OCI-LY3 (cell line): ENCODE measurements around the gene CRYBG1.
A peak's percentile ranks its signal among the peaks of the same experiment; 100 is the strongest.

Experiments used
- H2AFZ ChIP-seq: fragments of 200-600, 300-600 bp; shearing (Covaris generic); 2 replicates; pipeline ENCODE4 v1.6.0; 2014; ENCODE audit warnings: antibody characterized with exemption, low read depth, low read length
- H3K27ac ChIP-seq: fragments of 200-600, 300-600 bp; sonication (generic); 2 replicates; pipeline ENCODE4 v1.5.1; 2014; ENCODE audit warnings: mild to moderate bottlenecking, low read length, moderate library complexity, mixed read lengths
- H3K27me3 ChIP-seq: fragments of 200-600, 300-600 bp; sonication (generic); 2 replicates; pipeline ENCODE4 v1.6.1; 2014; ENCODE audit warnings: low read depth, low read length, mixed read lengths
- H3K36me3 ChIP-seq: fragments of 200-600, 300-600 bp; sonication (generic); replicated peaks from 2 replicates; pipeline ENCODE3; 2014; ENCODE audit warnings: low read depth, low read length, mixed read lengths
- H3K4me1 ChIP-seq: fragments of 300-600, 200-600 bp; sonication (generic); 2 replicates; pipeline ENCODE4 v1.6.1; 2014; ENCODE audit warnings: low read length, mixed read lengths
- H3K4me2 ChIP-seq: fragments of 200-600, 300-600 bp; sonication (generic); 2 replicates; pipeline ENCODE4 v1.6.1; 2014; ENCODE audit warnings: low read length, mixed read lengths
- H3K4me3 ChIP-seq: fragments of 300-600, 200-600 bp; sonication (generic); 2 replicates; pipeline ENCODE4 v1.5.1; 2014; ENCODE audit warnings: antibody characterized with exemption, mild to moderate bottlenecking, low read length, moderate library complexity
- H3K79me2 ChIP-seq: fragments of 300-600, 200-600 bp; shearing (Covaris generic); 2 replicates; pipeline ENCODE4 v1.6.1; 2014; ENCODE audit warnings: mild to moderate bottlenecking, low read length, mixed read lengths
- H3K9ac ChIP-seq: fragments of 300-600, 200-600 bp; shearing (Covaris generic); 2 replicates; pipeline ENCODE4 v1.6.0; 2014; ENCODE audit warnings: mild to moderate bottlenecking, low read length, moderate library complexity
- H3K9me3 ChIP-seq: fragments of 200-600, 300-600 bp; shearing (Covaris generic); 2 replicates; pipeline ENCODE4 v1.6.1; 2014; ENCODE audit warnings: low read length, mixed read lengths; ENCODE audit not compliant: insufficient read depth
- H4K20me1 ChIP-seq: fragments of 200-600, 300-600 bp; sonication (generic); 2 replicates; pipeline ENCODE4 v1.6.1; 2016; ENCODE audit warnings: low read length, mixed read lengths; ENCODE audit not compliant: insufficient read depth
- EZH2phosphoT487 ChIP-seq: fragments of 200-600 bp; shearing (Covaris generic); IDR thresholded peaks from 2 replicates; pipeline ENCODE4 v1.6.1; 2018; ENCODE audit warnings: antibody characterized with exemption, mixed run types, low read depth
- TF ChIP-seq, protein P1 (sequence below): fragments of 200-600, 300-600 bp; sonication (generic); IDR thresholded peaks from 2 replicates; pipeline ENCODE4 v1.5.1; 2014; ENCODE audit warnings: antibody characterized with exemption, low read length, low read depth

The CRYBG1 gene

DNA sequence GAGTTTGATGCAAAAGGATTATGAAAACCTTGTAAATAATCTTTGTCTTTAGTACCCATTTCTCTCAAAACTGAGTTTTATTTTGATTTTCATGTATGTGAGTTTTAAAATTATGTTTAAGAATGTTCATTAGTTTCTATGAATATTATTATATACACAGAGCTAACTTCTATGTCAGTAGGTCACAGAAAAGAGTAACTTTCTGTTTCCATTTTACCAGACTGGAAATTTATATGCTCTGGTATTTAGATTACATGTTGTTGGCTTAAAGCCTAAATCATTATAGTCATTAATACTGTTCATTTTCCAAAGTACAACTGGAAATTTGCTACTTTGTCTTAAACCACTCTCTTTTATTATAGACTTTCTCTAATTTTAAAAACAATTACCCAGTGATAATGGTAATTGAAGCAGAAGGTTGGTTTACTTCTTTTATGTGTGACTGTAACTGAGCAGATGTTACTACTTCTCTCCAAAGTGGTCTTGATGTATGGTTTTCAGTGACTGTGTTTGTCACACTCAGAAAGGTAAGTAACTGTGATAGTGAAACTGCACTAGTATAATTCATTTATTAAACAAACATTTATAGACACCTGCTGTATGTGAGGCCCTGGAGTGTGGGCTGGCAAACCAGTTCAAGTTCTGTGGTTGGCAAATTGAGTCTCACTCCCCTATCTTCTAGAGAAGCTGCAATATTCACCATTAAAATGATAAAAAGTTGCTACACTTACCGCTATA lies 13.2 kb downstream of the CRYBG1 start:
- Histone ChIP-seq H3K4me3 (no peak overlapping the region), H3K4me2 (no peak overlapping the region), H2AFZ (no peak overlapping the region), H3K9me3 (no peaks in the 10 kb centered on the region), H3K79me2 (no peaks in the 10 kb centered on the region), H3K27me3 (peaks cover 5% of the 10 kb centered on the region; the same call in 1 of the 2 replicates), H3K36me3 (no peaks in the 10 kb centered on the region), H4K20me1 (no peaks in the 10 kb centered on the region), H3K27ac (no peak overlapping the region), H3K9ac (no peak overlapping the region), H3K4me1 (peaks cover 35% of the 10 kb centered on the region)
- TF ChIP-seq EZH2phosphoT487 = no peak

DNA sequence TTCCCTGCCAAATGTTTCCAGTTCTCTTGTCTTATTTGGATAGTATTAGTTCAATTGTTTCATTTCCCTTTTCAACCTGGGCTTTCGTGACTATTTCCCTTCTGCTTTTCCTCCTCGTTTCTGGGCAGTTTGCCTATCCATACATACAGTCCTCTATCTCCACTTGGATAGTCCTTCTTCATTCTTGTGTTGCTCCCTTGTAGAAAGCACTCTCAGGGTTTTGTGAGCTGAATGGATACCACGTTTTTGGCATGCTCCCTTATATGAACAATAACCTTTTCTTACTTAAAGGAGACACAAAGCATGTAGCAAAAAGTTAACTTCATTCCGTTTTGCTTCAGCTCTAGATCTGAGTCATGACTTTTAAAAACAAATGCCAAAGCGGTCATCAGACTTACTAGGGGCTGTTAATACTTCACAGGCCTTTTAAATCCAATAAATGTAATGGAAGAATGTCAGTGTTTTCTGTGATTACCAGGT lies 16.6 kb downstream of the CRYBG1 start:
- Histone ChIP-seq H3K4me2 (peak overlapping the region; percentile 61), H3K9me3 (no peaks in the 10 kb centered on the region), H2AFZ (no peak overlapping the region), H3K9ac (no peak overlapping the region), H4K20me1 (no peaks in the 10 kb centered on the region), H3K27ac (no peak overlapping the region), H3K4me3 (peak overlapping the region; percentile 25; the same call in 1 of the 2 replicates), H3K36me3 (no peaks in the 10 kb centered on the region), H3K79me2 (no peaks in the 10 kb centered on the region), H3K27me3 (no peaks in the 10 kb centered on the region), H3K4me1 (peaks cover 34% of the 10 kb centered on the region)
- TF ChIP-seq, protein P1, sequence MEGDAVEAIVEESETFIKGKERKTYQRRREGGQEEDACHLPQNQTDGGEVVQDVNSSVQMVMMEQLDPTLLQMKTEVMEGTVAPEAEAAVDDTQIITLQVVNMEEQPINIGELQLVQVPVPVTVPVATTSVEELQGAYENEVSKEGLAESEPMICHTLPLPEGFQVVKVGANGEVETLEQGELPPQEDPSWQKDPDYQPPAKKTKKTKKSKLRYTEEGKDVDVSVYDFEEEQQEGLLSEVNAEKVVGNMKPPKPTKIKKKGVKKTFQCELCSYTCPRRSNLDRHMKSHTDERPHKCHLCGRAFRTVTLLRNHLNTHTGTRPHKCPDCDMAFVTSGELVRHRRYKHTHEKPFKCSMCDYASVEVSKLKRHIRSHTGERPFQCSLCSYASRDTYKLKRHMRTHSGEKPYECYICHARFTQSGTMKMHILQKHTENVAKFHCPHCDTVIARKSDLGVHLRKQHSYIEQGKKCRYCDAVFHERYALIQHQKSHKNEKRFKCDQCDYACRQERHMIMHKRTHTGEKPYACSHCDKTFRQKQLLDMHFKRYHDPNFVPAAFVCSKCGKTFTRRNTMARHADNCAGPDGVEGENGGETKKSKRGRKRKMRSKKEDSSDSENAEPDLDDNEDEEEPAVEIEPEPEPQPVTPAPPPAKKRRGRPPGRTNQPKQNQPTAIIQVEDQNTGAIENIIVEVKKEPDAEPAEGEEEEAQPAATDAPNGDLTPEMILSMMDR = no peak
- TF ChIP-seq EZH2phosphoT487 = no peak

DNA sequence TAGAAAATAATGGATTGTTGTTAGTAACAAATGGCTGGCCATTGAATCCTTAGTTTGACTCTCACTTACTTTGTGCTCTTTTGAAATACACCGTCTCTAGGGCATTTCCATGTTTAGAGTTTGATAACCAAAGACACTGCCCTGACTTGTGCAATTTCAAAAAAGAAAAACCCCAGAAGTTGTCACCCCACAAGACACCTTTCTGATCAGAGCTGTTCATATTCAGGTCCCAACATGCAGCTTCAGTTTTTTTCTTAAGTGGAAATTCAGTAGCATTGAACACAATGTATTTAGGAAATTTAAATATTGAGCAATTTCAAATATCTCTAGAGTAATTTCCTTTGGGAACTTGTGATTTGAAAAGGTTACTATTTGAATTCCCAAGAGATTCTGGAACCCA lies 19.4 kb downstream of the CRYBG1 start:
- no peaks in the 10 kb centered on the region for H3K9me3 ChIP-seq
- no peak for TF ChIP-seq EZH2phosphoT487
- TF ChIP-seq, protein P1 = no peak
- H3K9ac ChIP-seq = no peak overlapping the region
- no peak overlapping the region for H2AFZ ChIP-seq
- H3K4me1 ChIP-seq = peaks cover 42% of the 10 kb centered on the region
- no peaks in the 10 kb centered on the region for H4K20me1 ChIP-seq
- H3K4me3 ChIP-seq = no peak overlapping the region
- H3K27me3 ChIP-seq = no peaks in the 10 kb centered on the region
- no peak overlapping the region for H3K27ac ChIP-seq
- H3K36me3 ChIP-seq = no peaks in the 10 kb centered on the region
- no peak overlapping the region for H3K4me2 ChIP-seq
- no peaks in the 10 kb centered on the region for H3K79me2 ChIP-seq

DNA sequence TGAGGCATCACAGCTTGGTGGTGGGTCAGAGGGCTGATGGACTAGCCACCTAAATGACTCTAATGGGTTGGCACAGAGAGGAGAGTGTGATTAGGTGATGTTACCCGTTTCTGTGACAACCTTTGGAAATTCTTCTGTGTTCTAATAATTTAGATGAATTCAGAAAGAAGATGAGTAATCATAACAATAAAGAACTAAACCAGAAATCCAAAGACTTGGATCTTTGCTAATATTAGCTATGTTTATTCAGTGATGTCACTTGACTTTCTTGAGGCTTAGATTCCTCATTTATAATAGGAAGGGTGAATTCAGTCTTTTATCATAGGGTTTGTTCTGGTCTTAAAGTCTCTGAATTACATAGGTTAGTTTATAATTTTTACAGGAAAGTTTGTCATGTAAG lies 19.9 kb downstream of the CRYBG1 start:
- Histone ChIP-seq H3K4me2 (no peak overlapping the region), H3K9me3 (no peaks in the 10 kb centered on the region), H4K20me1 (no peaks in the 10 kb centered on the region), H3K27me3 (no peaks in the 10 kb centered on the region), H3K27ac (no peak overlapping the region), H3K9ac (no peak overlapping the region), H3K79me2 (no peaks in the 10 kb centered on the region), H3K36me3 (no peaks in the 10 kb centered on the region), H2AFZ (no peak overlapping the region), H3K4me3 (no peak overlapping the region), H3K4me1 (peaks cover 42% of the 10 kb centered on the region)
- no peak for TF ChIP-seq EZH2phosphoT487
- TF ChIP-seq, protein P1 = no peak
